ENCODE measurements around the gene DLGAP4.

DLGAP4 gene

DNA sequence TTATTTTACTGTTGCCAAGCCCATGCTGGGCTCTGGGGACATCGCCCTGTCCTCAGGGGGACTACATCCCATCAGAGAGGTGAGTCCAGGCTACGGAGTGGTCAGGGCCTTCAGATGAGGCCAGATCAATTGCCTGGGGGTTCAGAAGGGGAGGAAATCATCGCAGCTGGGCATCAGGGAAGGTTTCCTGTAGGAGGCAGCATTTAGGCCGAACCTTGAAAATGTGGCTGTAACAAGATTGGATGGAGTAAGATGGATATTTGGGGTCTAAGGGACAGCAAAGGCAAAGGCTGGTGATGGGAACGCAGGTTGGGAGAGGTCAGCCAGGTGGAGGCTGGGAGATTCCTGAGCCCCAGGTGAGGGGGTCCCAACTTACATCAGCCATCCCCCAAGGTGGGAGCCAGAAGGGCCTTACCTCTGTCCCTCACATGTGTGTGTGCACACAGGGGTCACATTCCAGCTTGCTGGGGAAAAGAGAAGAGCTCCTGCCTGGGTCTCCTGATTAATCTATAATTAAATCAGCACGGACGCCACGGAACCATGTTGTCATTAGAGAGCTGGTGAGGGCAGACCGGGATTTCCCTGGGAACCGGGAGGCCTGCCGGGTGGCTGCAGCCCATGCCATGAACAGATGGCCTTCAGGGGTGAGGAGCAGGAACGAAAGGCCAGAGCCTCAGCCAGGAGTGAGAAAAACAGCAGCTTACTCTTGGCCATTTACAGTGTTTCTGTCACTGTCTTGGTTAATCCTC is 30.5 kb upstream of the DLGAP4 start:
- no peak for DNase-seq

GRCh38 chr20:36277546-36277945 is 28.6 kb upstream of the DLGAP4 start:
- no peak for DNase-seq

DNA sequence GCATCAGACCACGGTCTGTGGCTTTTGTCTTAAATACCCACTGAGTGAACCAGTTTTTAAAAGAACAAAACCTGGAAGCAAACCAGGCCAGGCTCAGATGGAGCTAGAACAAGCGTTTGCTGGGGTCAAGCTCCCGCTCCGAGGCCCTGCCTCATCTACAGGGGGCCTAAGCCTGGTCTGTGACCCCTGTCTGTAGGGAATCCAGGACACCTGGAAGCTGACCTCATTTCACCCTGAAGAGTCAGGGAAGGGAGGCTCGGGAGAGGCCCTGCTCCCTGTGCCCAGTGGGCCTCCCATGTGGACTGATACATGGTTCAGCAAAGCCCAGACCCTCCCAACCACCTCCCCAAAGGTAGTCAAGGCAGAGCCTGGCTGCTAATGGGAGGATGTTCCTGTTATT is 26.8 kb upstream of the DLGAP4 start:
- no peak for DNase-seq

DNA sequence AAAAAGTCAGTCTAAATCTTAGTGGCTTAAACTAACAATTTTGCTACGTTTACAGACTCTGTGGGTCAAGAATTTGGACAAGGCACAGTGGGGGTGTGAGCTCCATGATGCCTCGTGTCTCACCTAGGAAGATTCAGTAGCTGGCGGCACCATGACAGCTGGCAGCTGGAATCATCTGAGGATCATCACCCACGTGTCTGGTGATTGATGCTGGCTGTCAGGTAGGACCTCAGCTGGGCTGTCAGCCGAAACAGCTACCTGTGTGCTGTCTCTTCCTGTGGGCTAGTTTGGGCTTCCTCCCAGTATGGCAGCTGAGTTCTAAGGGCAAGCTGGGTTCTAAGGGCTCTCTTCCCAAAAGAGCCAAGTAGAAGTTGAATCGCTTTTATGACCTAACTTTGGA is 26.4 kb upstream of the DLGAP4 start:
- no peak for DNase-seq

DNA sequence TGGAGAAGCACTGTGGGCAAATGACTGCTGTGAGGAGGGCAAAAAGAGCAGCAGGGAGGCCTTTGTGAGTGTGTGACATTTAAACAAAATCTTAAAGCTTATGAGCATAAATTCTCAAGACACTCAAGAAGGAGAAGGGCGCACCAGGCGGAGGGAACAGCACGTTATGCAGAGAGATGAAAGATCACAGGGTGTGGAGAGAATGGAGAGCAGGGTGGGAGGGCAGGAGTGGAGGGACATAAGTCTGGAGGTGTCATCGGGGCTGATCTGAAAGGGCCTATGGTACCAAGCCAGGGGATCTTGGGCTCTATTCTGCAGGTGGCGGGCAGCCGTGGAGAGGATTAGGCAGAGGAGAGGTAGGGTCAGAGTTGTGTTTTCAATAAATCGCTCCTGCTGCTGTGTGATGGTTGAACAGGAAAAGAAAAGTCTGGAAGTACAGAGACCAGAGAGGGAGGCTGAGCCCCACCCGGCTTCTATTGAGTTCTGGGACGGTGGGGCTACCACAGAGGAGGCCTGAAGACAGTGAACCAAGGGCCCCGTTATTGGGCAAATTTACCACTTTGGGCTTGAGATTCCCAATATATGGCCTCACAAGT is 24.3 kb upstream of the DLGAP4 start:
- no peak for DNase-seq

DNA sequence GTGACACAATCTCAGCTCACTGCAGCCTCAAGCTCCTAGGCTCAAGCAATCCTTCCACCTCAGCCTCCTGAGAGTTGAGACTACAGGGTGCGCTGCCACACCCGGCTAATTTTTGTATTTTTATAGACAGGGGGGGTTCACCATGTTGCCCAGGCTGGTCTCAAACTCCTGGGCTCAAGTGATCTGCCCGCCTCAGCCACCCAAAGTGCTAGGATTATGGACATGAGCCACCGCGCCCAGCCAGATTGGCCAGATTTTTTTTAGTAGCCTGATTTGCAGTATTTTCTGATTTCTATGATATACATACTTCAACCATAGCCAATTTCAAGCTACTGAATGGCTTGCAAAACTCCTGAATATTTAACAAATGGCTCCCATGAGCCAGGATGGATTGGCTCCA is 21.4 kb upstream of the DLGAP4 start:
- DNase-seq = no peak

DNA sequence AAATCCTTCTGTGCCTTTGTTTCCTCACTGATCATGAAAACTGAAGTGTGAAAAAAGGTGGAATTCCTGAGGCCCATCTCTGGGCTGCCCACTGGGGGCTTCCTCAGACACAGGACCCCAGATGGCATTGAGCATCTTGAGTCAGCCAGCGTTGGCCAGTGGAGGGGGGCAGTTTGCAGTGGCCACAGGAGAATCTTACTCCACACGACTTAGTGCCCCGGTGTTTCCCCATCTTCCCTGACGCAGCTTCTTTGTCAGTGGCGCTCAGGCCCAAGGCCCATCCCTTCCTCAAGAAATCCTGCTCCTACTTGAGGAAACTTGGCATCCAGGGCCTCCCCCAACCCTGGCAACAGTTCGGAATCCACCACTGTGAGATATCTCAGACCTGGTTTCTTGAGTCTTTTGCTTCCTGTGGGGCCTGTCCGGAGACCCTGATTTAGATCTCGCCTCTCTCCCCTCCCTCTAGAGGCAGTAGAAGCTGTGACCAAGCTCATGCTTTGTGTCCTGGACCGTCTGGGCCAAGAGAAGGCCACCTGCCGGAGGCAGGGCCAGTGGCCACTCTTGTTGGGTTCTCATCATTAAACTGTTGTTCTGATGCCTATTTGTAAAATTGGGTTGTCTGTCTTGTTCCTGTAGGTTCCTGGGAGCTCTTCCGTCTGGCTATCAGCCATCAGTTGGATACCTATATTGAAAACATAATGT is 20.2 kb upstream of the DLGAP4 start:
- no peak for DNase-seq

DNA sequence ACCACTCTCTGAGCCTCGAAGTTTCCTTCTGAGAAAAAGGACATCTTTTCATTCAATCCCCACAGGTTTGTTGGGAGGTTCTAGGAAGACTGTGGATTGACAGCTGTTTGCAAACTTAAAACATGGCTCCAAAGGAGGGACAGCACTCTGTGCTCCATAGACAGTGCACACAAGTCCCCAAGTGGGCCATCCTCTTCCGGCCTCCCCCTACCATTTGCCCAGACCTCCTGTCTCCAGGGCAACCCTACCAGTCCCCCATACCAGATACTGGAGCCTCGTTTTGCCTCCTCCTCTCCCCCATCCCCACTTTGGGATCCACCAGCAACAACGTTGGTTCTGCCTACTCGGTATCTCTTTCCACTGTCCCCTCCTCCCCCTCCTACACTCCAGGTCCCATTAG is 8.5 kb upstream of the DLGAP4 start:
- DNase-seq = no peak

GRCh38 chr20:36298061-36298460 is 8.1 kb upstream of the DLGAP4 start:
- DNase-seq = no peak

DNA sequence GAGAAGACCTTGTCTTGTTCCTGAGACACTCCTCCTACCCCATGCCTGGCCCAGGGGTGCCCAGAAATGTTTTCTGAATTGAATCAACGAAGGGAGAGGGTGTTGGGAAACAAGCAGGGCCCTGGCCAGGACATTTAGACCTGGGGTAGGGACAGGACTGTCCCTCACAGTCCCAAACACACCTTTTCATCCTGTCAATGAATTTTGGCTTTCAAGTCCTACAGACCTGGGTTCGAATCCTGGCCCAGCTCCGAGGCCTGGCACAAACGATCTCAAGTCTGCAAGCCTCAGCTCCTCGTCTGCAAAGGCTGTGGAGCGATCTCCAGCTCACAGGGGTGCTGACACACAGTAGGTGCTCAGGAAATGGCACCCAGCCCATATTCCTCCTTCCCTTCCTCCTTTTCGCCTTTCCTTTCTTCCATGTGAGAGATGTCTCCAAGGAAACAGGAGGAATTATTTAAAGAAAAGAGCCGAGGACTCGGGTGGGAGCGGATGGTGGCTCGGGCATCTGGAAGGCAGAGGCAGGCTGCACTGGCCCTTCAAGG is 7.3 kb upstream of the DLGAP4 start:
- no peak for DNase-seq

DNA sequence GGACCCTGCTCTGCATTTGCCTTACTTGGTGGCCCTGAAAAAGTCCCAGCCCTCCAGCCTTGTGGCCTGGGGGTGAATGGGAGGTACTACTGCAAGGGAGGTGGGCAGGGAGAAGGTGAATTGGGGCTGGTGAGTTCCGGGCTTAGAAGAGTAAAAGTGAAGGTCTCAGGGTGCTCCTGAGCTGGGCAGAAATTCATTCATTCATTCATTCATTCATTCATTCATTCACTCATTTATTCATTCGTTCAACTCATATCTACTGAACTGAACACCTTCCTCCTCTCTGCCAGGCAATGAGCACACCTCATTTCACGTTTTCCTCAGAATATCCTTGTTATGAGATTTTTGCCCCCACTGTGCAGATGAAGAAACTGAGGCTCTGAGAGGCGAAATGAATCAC is 6.7 kb upstream of the DLGAP4 start:
- no peak for DNase-seq

DNA sequence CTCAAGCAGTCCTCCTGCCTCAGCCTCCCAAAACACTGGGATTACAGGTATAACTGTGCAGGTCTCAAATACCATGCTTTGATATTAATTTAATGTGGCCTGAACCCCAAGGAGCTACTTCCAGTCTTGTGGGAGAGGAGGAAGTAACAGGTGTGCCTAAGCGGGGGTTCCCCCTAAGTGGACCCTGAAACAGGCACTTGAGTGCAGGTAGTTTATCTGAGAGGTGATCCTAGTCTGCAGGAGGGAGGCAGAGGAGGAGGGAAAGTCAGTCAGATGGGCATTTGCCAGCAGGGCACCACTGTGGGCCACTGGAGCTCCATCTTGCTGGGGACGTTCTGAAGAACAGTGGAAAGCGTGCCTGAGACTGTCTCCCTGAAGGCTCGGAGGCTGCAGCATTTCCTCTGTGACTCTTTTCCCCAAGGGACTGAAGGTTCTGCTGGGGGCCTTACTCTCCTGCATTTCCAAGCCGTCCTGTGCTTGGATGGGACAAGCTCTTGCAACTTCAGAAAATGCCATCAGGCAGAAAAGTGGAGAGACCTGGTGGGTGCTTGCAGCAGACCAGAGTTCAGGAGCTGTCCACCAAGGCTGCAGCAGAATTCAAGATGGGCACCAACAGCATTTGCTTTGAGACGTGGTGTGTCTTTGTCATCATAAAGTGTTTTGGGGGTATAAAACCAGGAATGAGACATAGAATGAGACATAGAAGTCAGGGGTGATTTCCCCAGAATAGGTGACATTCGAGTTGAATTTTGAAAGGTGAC is 4.6 kb upstream of the DLGAP4 start:
- no peak for DNase-seq

- no peak for DNase-seq
These were observed 3.0 kb upstream of the DLGAP4 start for GRCh38 chr20:36303020-36303595.

DNA sequence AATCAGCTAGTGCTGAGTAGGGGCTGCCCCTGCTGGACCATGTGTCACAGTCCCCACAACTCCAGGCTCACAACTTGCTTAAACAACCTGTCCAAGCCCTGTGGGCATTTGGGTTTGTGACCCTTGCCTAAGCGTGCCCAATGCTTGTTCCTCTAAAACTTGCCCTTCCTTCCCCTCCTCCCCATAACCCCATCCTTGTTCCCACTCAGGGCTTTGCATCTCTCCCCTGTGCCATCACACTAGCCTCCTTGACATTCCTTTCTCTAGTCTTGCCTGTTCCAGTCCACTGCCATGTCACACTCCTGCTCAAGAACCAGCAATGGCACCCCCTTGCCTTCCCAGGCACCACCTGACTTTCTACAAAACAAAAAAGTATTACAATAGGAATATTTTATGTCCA is 2.3 kb upstream of the DLGAP4 start:
- no peak for DNase-seq

- no peak for DNase-seq
These were observed 1.2 kb upstream of the DLGAP4 start for GRCh38 chr20:36304786-36305495.

DNA sequence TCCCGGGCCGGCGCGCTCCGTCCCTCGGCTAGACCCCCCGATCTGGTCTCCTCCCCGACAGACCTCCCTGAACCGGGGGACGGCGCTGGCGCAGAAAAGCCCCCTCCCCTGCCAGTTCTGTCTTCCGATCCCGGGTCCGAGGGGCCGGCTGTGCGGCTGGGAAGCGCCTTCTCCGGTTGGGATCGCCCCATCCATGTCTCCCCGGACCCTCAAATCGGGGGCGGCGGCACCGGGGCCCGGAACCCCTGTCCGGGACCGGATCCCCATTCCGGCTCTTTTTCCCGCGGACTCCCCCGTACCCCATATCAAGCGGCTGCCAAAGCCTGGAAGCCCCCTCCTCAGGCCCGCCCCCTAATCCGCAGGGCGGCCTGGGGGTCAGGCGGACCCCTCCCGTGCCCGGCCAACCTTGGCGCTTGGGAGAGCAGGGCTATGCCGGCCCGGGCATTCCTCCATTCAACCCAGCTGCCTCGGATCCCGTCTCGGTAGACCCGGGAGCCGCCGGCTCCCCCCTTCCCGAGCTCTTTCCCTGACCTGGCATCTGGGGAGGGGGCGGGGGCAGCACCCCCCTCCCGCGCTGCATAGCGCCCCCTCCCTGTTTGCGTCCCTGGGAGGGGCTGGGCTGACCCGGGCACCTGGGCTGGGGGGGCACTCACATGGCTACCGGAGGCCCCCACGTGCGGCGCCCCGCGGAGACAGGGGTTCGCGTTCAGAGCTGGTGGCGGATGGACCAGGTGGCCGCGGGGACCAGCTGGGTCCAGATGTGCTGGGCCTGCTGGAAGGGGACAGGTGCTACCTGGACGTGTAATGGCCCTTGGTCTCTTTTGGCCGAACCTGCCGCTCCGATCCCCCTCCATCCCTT is 643 bp downstream of the DLGAP4 start:
- no peak for DNase-seq

DNA sequence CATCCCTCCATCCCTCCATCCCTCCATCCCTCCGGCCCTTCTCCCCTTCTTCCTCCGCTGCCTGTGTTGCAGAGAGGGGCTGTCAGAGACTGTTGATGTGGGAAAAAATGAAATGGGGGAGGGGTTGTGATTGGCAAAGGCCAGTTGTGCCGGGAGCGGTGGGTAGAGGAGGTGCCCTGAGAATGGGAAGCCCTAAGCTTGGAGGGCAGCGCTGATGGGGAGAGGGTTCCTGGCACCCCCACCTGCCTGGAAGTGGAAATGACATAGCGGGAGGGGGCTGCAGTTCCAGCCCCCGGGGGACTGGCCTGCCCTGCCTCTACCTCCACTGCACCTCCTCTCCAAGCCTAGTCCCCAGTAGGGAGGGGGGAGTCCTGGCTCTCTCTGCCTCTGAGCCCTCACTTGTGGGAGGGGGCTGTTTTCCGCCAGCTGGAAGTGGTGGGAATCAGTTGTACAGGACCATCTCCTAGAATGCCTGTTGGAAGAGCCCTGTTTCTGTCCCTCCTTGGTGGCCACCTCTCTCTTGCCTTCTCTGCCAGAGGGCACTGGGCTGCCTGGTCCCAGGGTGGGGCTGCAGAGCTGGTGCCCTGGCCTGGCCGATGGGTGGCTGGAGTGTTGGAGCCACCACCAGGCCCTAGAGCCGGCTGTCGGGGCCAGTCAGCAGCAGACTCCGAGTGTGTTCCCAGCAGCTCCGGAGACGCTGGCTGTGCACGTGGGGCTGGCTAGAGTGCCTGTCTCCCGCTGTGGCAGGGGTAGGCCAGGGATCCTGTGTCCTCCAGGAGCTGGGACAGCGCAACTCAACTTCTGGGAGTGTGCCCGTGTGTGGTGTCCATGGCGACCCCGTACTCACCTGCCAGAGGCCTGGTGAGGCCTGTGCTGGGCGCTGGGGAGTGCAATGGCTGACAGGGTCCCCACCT is 1.5 kb downstream of the DLGAP4 start:
- no peak for DNase-seq

DNA sequence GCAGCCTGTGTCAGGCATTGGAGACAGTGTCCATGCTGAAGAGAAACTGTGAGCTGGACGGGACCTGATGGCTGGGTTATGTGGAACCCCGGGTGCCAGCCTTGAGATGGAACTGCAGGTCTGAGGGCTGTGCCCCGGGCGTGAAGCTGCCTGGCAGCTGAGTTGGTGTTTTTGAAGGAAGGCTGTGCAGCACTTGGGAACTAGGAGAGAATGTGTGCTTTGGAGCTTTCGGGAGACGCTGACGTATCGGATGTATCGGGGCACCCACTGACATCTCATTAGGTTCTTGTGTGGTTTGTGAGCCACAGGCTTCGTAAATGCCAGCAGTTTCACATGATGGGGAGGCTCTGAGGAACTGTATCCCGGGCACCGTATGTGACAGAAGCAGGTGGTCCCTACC is 2.2 kb downstream of the DLGAP4 start:
- DNase-seq = no peak

GRCh38 chr20:36308986-36309385 is 2.8 kb downstream of the DLGAP4 start:
- no peak for DNase-seq

GRCh38 chr20:36309643-36310042 is 3.5 kb downstream of the DLGAP4 start:
- DNase-seq = no peak
